ENCODE data around the gene GTF2F1.
"Not testable (repeated sequence)": the region's sequence is repeated elsewhere in the genome, so short reads cannot be mapped to it uniquely, and the experiment has no call there.

GTF2F1 gene

DNA sequence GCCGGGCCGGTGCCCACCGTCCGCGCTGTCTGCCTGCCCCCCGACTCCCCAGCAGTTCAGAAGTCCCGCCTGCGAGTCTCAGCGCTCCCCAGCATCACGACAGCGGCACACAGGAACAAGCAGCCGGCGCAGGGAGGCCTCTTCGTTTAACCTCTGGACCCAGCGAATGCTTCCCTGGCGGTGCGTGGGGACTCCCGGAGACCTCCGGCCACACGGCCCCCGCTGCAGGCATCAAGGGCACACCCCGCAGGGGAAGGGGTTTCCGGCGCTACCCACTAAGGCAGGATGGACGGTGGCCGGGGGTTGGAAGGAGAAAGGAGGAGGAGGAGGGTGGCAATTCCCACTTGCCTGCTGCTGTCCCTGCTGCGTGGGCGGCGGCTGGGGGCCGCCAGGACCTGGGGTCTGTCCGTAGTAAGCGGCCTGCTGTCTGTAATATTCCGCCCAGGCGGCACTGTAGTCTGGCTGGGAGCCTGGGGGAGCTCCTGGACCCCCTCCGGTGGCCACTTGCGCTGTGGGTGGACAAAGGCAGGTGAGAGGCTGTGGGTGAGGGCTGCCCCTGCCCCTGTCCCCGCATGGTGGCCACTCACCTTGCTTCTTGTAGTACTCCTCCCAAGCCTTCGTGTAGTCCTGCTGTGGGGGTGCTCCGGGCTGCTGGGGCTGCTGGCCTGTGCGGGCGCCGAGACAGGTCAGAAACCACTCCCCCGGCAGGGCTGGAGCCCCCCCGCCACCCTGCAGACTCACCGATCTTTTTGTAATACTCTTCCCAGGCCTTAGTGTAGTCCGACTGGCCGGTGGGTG, 22.0 kb upstream of the GTF2F1 start:
- no peak overlapping the region for H3K9ac ChIP-seq (ENCODE audit: low read length)
- no peaks in the 10 kb centered on the region for H3K4me1 ChIP-seq (ENCODE audit: control insufficient read depth, low read depth, low read length)
- H3K27ac ChIP-seq (ENCODE audit: low read length): no peak overlapping the region
- H3K36me3 ChIP-seq (ENCODE audit: control insufficient read depth, low read depth, low read length): peaks cover 57% of the 10 kb centered on the region
- H3K4me3 ChIP-seq (ENCODE audit: low read length): no peak overlapping the region
- H3K27me3 ChIP-seq (ENCODE audit: control insufficient read depth, insufficient read depth, low read length): no peaks in the 10 kb centered on the region
- no peaks in the 10 kb centered on the region for H3K9me3 ChIP-seq (ENCODE audit: control insufficient read depth, low read depth, low read length)

DNA sequence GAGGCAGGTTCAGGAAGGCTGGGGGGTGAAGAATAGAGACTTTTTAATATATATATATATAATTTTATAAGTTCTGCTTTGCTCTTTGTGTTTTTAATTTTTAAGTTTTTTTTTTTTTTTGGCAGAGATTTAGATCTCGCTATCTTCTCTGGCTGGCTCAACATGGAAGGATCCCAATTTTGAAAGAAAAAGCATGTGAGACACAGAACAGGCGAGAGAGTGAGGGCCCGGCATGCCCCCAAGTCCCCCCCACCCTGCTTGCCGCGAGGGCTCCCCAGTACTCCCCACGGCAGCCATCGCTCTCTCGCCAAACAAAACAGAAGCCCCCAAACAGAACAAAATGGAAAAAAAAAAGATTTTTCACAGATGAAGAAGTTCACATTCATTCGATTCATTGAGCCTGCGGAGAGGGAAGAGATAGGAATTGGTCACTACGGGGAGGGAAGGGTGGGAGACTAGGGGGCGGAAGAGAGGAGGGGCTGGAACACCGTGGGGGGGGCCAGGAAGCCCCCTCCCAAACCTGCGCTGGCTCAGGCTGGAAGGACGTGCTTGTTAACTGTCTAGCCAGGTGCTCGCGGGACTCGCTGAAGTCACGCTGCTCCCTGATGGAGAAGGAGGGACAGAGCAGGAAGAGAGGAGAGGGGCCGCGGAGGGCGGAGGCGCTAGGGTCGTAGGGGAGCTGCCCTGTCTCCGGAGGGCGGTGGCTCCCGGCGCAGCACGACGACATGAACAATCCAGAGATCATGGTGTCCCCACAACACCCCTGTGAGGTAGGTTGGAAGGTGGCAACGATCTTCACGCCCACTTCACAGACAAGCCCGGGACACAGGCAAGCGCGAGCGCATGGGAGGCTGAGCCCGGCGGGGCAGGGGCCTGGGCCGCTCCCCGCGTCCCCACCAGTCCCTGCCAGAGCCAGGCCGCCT, 21.0 kb upstream of the GTF2F1 start:
- Histone ChIP-seq H3K4me3 (ENCODE audit: low read length) (no peak overlapping the region), H3K27me3 (ENCODE audit: control insufficient read depth, insufficient read depth, low read length) (no peaks in the 10 kb centered on the region), H3K9ac (ENCODE audit: low read length) (no peak overlapping the region), H3K27ac (ENCODE audit: low read length) (no peak overlapping the region), H3K4me1 (ENCODE audit: control insufficient read depth, low read depth, low read length) (no peaks in the 10 kb centered on the region), H3K9me3 (ENCODE audit: control insufficient read depth, low read depth, low read length) (no peaks in the 10 kb centered on the region), H3K36me3 (ENCODE audit: control insufficient read depth, low read depth, low read length) (peaks cover 47% of the 10 kb centered on the region)

DNA sequence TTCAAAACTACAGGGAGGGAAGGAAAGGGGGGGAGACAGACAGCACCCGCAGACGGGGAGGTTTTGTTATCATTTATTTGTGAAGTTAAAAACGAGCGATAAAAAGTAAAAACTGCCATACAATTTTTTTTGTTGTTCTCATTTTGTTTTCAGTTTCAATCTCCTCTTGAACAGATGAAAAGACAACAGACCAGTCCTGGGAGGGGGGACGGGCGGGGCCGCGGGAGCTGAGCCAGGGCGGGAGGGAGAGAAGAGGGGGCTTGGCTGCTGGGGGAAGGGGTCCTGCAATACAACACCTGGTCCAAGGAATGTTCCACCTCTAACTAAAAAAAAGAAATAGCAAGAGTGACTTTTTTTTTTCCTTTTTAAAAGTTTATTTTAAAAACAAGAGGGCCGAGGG, 20.3 kb upstream of the GTF2F1 start:
- Histone ChIP-seq H3K27me3 (ENCODE audit: control insufficient read depth, insufficient read depth, low read length) (no peaks in the 10 kb centered on the region), H3K36me3 (ENCODE audit: control insufficient read depth, low read depth, low read length) (peaks cover 40% of the 10 kb centered on the region), H3K4me3 (ENCODE audit: low read length) (no peak overlapping the region), H3K9me3 (ENCODE audit: control insufficient read depth, low read depth, low read length) (no peaks in the 10 kb centered on the region), H3K27ac (ENCODE audit: low read length) (no peak overlapping the region), H3K4me1 (ENCODE audit: control insufficient read depth, low read depth, low read length) (no peaks in the 10 kb centered on the region), H3K9ac (ENCODE audit: low read length) (no peak overlapping the region)

DNA sequence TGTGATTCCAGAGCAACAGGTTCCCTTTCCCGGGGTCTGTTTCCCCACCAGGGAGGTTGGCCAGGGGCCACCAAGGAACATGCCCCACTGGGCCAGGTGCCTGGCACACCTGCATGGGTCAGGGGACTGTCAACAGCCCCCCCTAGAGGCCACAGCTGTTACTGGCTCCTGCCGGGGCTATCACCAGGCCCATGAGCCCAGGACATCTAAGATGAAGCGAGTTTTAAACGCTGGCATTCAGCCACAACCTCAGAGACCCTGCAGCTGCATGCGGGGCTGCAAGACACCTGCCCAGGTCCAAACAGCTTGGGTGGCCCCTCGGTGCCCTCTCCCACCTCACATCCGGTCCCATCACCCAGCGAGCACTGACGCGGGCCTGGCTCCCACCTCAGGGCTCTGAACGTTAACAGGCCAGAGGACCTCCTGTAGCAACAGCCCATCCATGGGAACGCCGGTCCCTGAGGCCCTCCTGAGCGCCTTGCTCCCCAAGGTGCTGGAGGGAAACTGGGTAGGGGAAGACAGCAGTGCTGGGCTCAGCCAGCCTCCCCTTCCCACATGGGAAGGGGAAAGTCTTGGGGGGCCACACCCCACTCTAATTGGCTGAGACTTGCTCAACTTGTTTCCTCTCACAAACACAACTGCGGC, 19.6 kb upstream of the GTF2F1 start:
- Histone ChIP-seq H3K9me3 (ENCODE audit: control insufficient read depth, low read depth, low read length) (no peaks in the 10 kb centered on the region), H3K27ac (ENCODE audit: low read length) (no peak overlapping the region), H3K4me1 (ENCODE audit: control insufficient read depth, low read depth, low read length) (no peaks in the 10 kb centered on the region), H3K27me3 (ENCODE audit: control insufficient read depth, insufficient read depth, low read length) (no peaks in the 10 kb centered on the region), H3K9ac (ENCODE audit: low read length) (no peak overlapping the region), H3K4me3 (ENCODE audit: low read length) (no peak overlapping the region), H3K36me3 (ENCODE audit: control insufficient read depth, low read depth, low read length) (peaks cover 33% of the 10 kb centered on the region)

DNA sequence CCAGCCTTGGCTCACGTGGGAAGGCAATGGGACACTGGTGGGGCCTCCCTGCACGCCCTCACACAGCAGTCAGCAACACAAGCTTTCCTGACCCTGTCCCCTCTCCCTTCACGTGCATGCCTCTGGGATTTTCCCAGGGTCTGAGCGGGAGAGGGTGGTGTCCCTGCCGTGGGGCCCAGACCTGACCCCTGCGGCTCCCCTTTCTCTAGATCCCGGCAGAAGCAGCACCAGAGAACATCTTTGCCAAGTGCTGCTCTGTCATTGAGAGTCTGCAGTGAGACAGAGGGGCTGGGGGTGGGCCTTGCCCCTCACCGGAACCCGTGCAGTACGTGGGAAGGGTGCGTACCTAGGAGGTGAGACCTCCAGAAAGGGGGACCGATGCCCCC, 19.1 kb upstream of the GTF2F1 start:
- Histone ChIP-seq H3K27me3 (ENCODE audit: control insufficient read depth, insufficient read depth, low read length) (no peaks in the 10 kb centered on the region), H3K4me3 (ENCODE audit: low read length) (no peak overlapping the region), H3K9ac (ENCODE audit: low read length) (no peak overlapping the region), H3K9me3 (ENCODE audit: control insufficient read depth, low read depth, low read length) (no peaks in the 10 kb centered on the region), H3K4me1 (ENCODE audit: control insufficient read depth, low read depth, low read length) (no peaks in the 10 kb centered on the region), H3K36me3 (ENCODE audit: control insufficient read depth, low read depth, low read length) (peaks cover 28% of the 10 kb centered on the region), H3K27ac (ENCODE audit: low read length) (no peak overlapping the region)

DNA sequence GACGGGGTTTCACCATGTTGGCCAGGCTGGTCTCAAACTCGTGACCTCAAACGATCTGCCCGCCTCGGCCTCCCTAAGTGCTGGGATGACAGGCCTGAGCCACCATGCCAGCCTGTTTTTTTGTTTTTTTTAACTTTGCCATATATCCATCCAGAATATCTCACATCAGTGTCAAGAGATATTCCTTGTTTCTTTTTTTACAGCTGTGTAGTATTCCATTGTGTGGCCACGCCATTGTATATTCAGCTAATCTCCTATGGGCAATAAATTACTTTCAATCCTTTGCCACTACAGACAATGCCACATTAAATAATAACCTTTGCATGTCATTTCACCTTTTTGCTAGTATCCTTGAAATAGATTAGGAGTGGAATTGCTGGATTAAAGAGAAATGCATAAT, 16.4 kb upstream of the GTF2F1 start:
- no peaks in the 10 kb centered on the region for H3K27me3 ChIP-seq (ENCODE audit: control insufficient read depth, insufficient read depth, low read length)
- no peak overlapping the region for H3K27ac ChIP-seq (ENCODE audit: low read length)
- H3K4me3 ChIP-seq (ENCODE audit: low read length): no peak overlapping the region
- peaks cover 2% of the 10 kb centered on the region for H3K36me3 ChIP-seq (ENCODE audit: control insufficient read depth, low read depth, low read length)
- H3K9ac ChIP-seq (ENCODE audit: low read length): no peak overlapping the region
- H3K4me1 ChIP-seq (ENCODE audit: control insufficient read depth, low read depth, low read length): no peaks in the 10 kb centered on the region
- H3K9me3 ChIP-seq (ENCODE audit: control insufficient read depth, low read depth, low read length): no peaks in the 10 kb centered on the region

DNA sequence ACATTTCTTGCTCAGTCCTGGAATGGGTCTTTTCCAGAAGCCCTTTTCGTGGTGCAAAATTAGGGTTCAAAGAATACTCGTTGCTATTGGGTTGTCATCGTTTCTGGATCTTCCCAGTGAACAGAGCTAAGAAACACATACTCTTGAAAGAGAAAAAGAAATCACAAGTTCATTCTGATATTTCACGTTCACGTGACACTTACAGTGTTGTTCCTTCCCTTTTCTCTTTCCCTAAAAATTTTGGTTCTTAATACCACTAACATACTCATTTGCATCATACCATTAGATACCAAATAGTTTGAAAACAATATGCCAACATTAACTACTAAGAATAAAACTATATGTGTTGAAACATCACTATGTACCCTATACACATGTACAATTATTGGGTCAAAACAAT, 13.4 kb upstream of the GTF2F1 start:
- Histone ChIP-seq H3K36me3 (ENCODE audit: control insufficient read depth, low read depth, low read length) (no peaks in the 10 kb centered on the region), H3K9ac (ENCODE audit: low read length) (no peak overlapping the region), H3K4me1 (ENCODE audit: control insufficient read depth, low read depth, low read length) (no peaks in the 10 kb centered on the region), H3K27ac (ENCODE audit: low read length) (no peak overlapping the region), H3K27me3 (ENCODE audit: control insufficient read depth, insufficient read depth, low read length) (no peaks in the 10 kb centered on the region), H3K4me3 (ENCODE audit: low read length) (no peak overlapping the region), H3K9me3 (ENCODE audit: control insufficient read depth, low read depth, low read length) (no peaks in the 10 kb centered on the region)

DNA sequence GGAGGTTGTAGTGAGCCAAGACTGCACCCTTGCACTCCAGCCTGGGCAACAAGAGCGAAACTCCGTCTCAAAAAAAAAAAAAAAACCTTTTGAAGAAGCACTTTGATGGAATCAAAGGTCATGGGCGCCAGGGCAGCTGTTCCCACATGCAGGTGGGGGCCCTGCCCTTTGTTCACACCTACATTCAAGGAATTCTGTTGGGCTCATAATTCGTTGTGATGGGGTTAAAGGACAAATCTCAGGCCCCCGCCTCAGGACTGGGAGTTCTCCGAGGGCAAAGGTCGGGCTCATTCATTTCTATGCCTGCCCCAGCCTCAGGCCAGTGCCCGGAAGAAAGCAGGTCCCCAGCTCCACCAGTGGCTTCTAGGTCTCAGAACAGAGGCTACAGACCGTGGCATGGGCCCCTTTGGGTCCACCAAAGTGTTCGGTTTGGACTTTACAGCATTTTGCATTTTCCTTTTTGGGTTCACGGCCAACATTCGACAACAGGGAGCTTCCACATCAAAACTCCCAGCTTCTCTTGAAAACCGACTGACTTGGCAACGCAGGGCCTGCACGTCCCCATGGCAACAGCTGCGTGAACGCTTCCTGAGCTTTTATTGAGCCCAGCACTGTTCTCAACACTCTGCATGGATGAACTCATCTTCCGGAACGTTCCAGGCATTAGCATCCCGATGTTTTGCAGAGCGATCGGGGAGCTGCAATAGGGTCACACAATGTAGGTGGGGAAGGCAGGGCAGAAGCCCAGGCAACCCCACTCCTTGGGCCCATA, 10.1 kb upstream of the GTF2F1 start:
- H3K4me1 ChIP-seq (ENCODE audit: control insufficient read depth, low read depth, low read length): no peaks in the 10 kb centered on the region
- H3K9ac ChIP-seq (ENCODE audit: low read length): no peak overlapping the region
- H3K36me3 ChIP-seq (ENCODE audit: control insufficient read depth, low read depth, low read length): no peaks in the 10 kb centered on the region
- H3K4me3 ChIP-seq (ENCODE audit: low read length): no peak overlapping the region
- no peak overlapping the region for H3K27ac ChIP-seq (ENCODE audit: low read length)
- H3K27me3 ChIP-seq (ENCODE audit: control insufficient read depth, insufficient read depth, low read length): no peaks in the 10 kb centered on the region
- H3K9me3 ChIP-seq (ENCODE audit: control insufficient read depth, low read depth, low read length): no peaks in the 10 kb centered on the region

DNA sequence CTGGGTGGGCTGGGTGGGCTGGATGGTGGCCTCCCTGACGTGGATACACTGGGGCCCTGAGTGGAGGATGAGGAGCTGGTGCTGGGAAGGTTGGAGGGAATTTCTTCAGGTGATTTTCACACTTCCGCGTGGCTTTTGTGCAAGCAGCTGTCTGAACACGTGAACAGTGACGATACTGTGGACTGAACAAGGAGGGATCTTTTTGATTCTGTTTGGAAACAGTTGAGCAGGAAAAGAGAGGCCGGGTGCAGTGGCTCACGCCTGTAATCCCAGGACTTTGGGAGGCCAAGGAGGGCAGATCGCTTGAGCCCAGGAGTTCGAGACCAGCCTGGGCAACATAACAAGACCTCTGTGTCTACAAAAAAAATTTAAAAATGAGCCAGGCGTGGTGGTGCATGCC, 9.1 kb upstream of the GTF2F1 start:
- H3K27me3 ChIP-seq (ENCODE audit: control insufficient read depth, insufficient read depth, low read length): no peaks in the 10 kb centered on the region
- H3K4me1 ChIP-seq (ENCODE audit: control insufficient read depth, low read depth, low read length): no peaks in the 10 kb centered on the region
- H3K9me3 ChIP-seq (ENCODE audit: control insufficient read depth, low read depth, low read length): no peaks in the 10 kb centered on the region
- no peak overlapping the region for H3K9ac ChIP-seq (ENCODE audit: low read length)
- H3K36me3 ChIP-seq (ENCODE audit: control insufficient read depth, low read depth, low read length): no peaks in the 10 kb centered on the region
- H3K4me3 ChIP-seq (ENCODE audit: low read length): no peak overlapping the region
- no peak overlapping the region for H3K27ac ChIP-seq (ENCODE audit: low read length)

DNA sequence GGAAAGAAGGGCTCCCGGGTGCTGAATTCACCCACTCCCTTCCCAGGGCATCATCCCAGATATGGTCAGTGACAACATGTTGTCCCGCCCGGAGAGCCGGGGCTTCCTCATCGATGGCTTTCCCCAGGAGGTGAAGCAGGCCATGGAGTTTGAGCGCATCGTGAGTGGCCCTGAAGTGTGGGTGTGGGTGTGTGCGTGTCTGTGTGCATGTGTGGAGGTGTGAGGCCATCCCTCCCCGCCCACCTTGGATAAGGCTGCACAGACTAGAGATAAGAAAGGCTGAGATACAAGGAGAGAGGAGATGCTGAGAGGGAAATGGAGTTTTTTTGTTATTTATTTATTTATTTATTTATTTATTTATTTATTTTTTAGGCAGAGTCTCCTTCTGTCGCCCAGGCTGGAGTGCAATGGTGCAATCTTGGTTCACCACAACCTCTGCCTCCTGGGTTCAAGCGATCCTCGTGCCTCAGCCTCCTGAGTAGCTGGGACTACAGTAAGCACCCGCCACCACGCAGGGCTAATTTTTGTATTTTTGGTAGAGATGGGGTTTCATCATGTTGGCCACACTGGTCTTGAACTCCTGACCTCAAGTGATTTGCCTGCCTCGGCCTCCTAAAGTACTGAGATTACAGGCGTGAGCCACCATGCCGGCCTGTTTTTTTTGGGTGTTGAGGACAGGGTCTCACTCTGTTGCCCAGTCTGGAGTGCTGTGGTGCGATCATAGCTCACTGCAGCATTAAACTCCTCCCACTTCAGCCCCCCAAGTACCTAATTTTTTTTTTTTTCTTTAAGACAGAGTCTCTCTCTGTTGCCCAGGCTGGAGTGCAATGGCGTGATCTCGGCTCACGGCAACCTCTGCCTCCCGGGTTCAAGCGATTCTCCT, 7.3 kb upstream of the GTF2F1 start:
- not testable (repeated sequence) for H3K27ac ChIP-seq (ENCODE audit: low read length); H3K9ac ChIP-seq (ENCODE audit: low read length); H3K4me1 ChIP-seq (ENCODE audit: control insufficient read depth, low read depth, low read length); H3K4me3 ChIP-seq (ENCODE audit: low read length); H3K9me3 ChIP-seq (ENCODE audit: control insufficient read depth, low read depth, low read length); H3K36me3 ChIP-seq (ENCODE audit: control insufficient read depth, low read depth, low read length); H3K27me3 ChIP-seq (ENCODE audit: control insufficient read depth, insufficient read depth, low read length)
